HG03108 (cell line): ENCODE data around the gene SLC46A2.

Experiments used
- ATAC-seq: cut with Tn5 transposase; IDR thresholded peaks from one replicate; pipeline ENCODE4 v1.9.1; 2021; ENCODE audit warnings: moderate library complexity; ENCODE audit not compliant: unreplicated experiment

SLC46A2 gene

GRCh38 chr9:112890106-112891081 is at the start of gene SLC46A2:
Gene SLC46A2, minus strand, starts transcription at chr9:112890876. Its CDS starts 195 bp downstream, at chr9:112890681.
- no peak for ATAC-seq

- ATAC-seq: no peak
Measured at GRCh38 chr9:112939418-112939817, 48.7 kb upstream of the SLC46A2 start.

GRCh38 chr9:112933696-112934095 is 43.0 kb upstream of the SLC46A2 start:
- ATAC-seq: no peak

- no peak for ATAC-seq
Measured at GRCh38 chr9:112925058-112925641, 34.5 kb upstream of the SLC46A2 start.

- ATAC-seq: no peak
Measured at GRCh38 chr9:112921549-112921948, 30.9 kb upstream of the SLC46A2 start.

GRCh38 chr9:112917987-112918362 is 27.3 kb upstream of the SLC46A2 start:
- ATAC-seq: no peak

GRCh38 chr9:112917047-112917986 is 26.6 kb upstream of the SLC46A2 start:
- ATAC-seq: no peak

- ATAC-seq: no peak
Measured at GRCh38 chr9:112914524-112914923, 23.8 kb upstream of the SLC46A2 start.

GRCh38 chr9:112913326-112913725 is 22.6 kb upstream of the SLC46A2 start:
- no peak for ATAC-seq

- ATAC-seq: no peak
Measured at GRCh38 chr9:112912636-112913035, 22.0 kb upstream of the SLC46A2 start.

GRCh38 chr9:112911736-112912135 is 21.1 kb upstream of the SLC46A2 start:
- no peak for ATAC-seq

GRCh38 chr9:112905084-112905483 is 14.4 kb upstream of the SLC46A2 start:
- no peak for ATAC-seq

GRCh38 chr9:112900901-112901300 is 10.2 kb upstream of the SLC46A2 start:
- ATAC-seq: no peak

- no peak for ATAC-seq
Measured at GRCh38 chr9:112900488-112900887, 9.8 kb upstream of the SLC46A2 start.

- ATAC-seq: no peak
Measured at GRCh38 chr9:112898872-112899311, 8.2 kb upstream of the SLC46A2 start.

- no peak for ATAC-seq
Measured at GRCh38 chr9:112896131-112896530, 5.5 kb upstream of the SLC46A2 start.

- ATAC-seq: no peak
Measured at GRCh38 chr9:112894699-112895098, 4.0 kb upstream of the SLC46A2 start.

GRCh38 chr9:112894041-112894440 is 3.4 kb upstream of the SLC46A2 start:
- no peak for ATAC-seq

- ATAC-seq: no peak
Measured at GRCh38 chr9:112892981-112893380, 2.3 kb upstream of the SLC46A2 start.

GRCh38 chr9:112891521-112891920 is 845 bp upstream of the SLC46A2 start:
- ATAC-seq: no peak

GRCh38 chr9:112887381-112887780 is 3.3 kb downstream of the SLC46A2 start:
- no peak for ATAC-seq
